Activated T-cell treated with anti-CD3 and anti-CD28 coated beads for 24 hours (primary cell): ENCODE results near the gene PGRMC1.
"Not testable (repeated sequence)": the region's sequence is repeated elsewhere in the genome, so short reads cannot be mapped to it uniquely, and the experiment has no call there.

Experiments used
- DNase-seq: peaks from one replicate; pipeline ENCODE4 v3.0.0-alpha.2; 2020; ENCODE audit warnings: low read depth

Gene PGRMC1

DNA sequence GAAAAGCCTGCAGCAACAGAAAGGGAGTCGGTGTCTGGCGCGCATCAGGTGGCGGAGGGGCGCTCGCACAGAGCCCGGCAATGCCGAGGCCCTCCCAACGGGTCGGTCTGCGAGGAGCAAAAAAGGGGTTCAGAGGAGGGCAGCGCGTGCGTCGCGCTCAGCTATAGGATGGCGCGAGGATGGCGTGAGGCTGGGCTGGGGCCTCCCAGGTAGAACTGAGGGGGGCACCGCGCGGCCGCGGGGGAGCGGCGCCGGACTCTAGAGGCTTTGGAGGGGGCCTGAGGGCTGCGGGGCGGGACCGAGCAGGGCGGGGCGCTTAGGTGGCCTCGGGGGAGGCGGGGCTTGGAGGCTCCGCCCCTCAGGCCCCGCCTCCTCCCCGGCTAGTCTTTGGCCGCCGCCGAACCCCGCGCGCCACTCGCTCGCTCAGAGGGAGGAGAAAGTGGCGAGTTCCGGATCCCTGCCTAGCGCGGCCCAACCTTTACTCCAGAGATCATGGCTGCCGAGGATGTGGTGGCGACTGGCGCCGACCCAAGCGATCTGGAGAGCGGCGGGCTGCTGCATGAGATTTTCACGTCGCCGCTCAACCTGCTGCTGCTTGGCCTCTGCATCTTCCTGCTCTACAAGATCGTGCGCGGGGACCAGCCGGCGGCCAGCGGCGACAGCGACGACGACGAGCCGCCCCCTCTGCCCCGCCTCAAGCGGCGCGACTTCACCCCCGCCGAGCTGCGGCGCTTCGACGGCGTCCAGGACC, at the start of gene PGRMC1:
PGRMC1 (plus strand) TSS at position 414 of the 751 bp plus-strand sequence; CDS start at position 493, 79 bp downstream.
- peak; percentile 64 for DNase-seq

GRCh38 chrX:119186763-119187162, 49.3 kb upstream of the PGRMC1 start:
- DNase-seq = no peak

GRCh38 chrX:119187298-119187697, 48.8 kb upstream of the PGRMC1 start:
- no peak for DNase-seq

GRCh38 chrX:119189115-119189514, 47.0 kb upstream of the PGRMC1 start:
- DNase-seq = no peak

GRCh38 chrX:119189595-119189994, 46.5 kb upstream of the PGRMC1 start:
- DNase-seq = no peak

GRCh38 chrX:119190091-119190681, 45.9 kb upstream of the PGRMC1 start:
- DNase-seq = no peak

DNA sequence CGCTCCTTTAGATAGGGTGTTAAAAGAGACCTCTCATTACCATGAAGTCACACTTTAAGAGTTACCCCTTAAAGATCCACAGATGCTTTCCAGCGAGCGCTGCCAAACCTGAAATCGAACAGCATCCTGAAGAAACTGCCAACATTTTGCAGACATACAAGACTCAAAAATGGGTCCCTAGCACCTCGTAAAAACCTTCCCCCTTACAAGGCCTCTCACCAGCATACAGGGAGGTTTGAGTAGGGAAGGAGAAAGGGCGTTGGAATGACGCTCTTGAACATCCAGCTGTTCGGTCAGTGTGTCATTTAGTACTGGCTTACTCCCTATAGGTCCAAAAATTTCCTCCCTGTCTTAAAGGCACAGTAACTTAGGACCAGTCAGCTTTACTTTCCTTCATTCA, 45.3 kb upstream of the PGRMC1 start:
- no peak for DNase-seq

DNA sequence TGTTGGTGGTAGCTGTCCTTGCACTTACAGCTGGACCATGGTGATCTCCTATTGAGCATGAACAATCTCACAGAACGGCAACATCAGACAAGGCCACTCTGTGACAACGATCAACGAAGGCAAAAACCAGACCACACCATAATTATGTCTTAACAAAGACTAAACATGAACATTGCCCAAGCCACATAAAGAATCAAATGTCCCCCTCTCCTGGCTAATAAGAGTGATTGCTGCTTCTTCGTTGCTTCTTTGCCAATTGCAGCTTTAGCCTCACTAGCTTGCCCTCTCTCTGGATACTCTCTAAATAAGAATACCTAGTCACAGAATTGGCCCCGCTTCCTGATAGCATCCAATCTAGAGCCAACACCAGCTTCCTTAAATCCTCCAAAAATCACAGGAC, 41.5 kb upstream of the PGRMC1 start:
- DNase-seq = no peak

DNA sequence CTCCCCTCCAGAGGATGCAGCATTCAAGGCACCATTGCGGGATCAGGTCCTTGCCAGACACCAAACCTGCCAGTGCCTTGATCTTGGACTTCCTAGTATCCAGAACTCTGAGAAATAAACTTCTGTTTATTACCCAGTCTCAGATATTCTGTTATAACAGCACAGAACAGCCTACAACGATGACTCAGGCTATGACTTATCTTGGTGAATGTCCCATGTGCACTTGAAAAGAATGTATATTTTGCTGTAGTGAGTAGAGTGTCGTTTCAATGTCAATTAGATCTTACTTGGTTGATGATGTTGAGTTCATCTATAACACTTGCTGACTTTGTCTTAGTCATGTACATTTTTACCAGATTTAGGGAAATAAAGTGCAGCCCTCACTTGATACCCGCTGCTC, 34.5 kb upstream of the PGRMC1 start:
- no peak for DNase-seq

- no peak for DNase-seq
These were observed 29.9 kb upstream of the PGRMC1 start for GRCh38 chrX:119206203-119206602.

DNA sequence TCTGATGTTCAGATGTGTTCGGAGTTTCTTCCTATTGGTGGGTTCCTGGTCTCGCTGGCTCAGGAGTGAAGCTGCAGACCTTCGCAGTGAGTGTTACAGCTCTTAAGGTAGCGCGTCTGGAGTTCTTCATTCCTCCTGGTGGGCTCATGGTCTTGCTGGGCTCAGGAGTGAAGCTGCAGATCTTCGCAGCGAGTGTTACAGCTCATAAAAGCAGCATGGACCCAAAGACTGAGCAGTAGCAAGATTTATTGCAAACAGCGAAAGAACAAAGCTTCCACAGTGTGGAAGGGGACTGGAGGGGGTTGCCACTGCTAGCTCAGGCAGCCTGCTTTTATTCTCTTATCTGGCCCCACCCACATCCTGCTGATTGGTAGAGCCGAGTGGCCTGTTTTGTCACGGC, 28.6 kb upstream of the PGRMC1 start:
- not testable (repeated sequence) for DNase-seq

DNA sequence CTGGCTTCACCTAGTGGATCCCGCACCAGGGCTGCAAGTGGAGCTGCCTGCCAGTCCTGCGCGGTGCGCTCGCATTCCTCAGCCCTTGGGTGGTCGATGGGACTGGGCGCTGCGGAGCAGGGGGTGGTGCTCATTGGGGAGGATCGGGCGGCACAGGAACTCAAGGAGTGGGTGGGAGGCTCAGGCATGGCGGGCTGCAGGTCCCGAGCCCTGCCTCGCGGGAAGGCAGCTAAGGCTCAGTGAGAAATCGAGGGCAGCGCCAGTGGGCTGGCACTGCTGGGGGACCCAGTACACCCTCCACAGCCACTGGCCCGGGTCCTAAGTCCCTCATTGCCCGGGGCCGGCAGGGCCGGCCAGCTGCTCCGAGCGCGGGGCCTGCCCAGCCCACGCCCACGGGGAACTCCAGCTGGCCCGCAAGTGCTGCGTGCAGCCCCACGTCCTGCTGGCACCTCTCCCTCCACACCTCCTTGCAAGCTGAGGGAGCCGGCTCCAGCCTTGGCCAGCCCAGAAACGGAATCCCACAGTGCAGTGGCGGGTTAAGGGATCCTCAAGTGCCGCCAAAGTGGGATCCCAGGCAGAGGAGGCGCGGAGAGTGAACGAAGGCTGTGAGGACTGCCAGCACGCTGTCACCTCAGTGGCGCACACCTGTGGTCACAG, 27.6 kb upstream of the PGRMC1 start:
- DNase-seq = no peak

DNA sequence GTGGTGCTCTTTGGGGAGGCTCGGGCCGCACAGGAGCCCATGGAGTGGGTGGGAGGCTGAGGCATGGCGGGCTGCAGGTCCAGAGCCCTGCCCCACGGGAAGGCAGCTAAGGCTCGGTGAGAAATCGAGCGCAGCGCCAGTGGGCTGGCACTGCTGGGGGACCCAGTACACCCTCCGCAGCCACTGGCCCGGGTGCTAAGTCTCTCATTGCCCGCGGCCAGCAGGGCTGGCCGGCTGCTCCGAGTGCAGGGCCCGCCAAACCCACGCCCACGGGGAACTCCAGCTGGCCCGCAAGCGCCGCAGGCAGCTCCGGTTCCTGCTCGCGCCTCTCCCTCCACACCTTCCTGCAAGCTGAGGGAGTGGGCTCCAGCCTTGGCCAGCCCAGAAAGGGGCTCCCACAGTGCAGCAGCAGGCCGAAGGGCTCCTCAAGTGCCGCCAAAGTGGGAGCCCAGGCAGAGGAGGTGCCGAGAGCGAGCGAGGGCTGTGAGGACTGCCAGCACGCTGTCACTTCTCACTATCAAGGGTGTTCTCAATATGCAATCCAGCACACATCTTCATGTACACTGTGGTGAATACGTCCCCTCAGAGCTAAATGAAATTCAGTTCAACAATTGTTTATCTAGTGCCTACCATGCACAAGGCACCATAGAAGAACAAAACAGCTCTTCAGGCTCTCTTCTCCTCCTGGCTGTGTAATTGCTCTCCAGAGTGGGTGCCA, 25.0 kb upstream of the PGRMC1 start:
- not testable (repeated sequence) for DNase-seq

DNA sequence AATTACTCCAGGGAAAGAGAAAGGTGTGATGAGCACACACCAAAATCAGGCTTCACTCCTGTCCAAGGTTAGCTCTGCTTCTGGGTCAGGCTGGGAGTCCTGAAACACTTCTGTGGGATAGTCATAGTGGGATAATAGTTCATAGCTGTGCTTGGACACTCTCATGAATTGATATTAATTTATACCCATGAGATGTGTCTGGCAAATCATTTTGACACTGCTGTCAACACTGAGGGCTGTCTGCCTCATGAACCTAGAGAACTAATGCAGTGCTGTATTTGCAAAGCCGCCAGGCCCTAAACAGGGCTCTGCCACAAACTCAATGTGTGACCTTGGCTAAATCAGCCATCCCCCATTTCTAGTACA, 24.5 kb upstream of the PGRMC1 start:
- no peak for DNase-seq

GRCh38 chrX:119218198-119218597, 17.9 kb upstream of the PGRMC1 start:
- no peak for DNase-seq

- no peak for DNase-seq
These were observed 13.2 kb upstream of the PGRMC1 start for GRCh38 chrX:119222932-119223331.

DNA sequence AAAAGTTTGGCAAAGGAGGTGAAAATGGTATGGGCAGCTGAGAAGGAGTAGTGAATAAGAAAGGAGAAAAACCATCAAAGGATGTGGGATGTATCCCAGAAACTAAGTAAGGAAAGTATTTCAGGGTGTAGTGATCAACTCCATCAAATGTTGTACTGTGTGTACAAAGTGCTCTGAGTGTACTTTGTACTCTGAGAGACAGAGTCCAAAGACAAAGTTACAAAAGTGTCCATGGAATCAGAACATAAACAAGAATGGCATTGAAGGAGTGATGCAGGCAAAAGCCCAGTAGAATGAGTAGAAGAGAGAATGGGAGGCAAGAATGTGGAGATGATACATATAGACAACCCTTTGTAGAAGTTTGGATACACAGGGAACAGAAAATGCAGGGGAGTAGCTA, 12.3 kb upstream of the PGRMC1 start:
- no peak for DNase-seq

- no peak for DNase-seq
These were observed 9.6 kb upstream of the PGRMC1 start for GRCh38 chrX:119226446-119226845.

- DNase-seq = no peak
These were observed 7.4 kb upstream of the PGRMC1 start for GRCh38 chrX:119228512-119229252.

- DNase-seq = no peak
These were observed 6.9 kb upstream of the PGRMC1 start for GRCh38 chrX:119229253-119229615.

GRCh38 chrX:119230850-119231249, 5.2 kb upstream of the PGRMC1 start:
- DNase-seq = no peak

- no peak for DNase-seq
These were observed 4.1 kb upstream of the PGRMC1 start for GRCh38 chrX:119231936-119232445.
